Endometrium (tissue), 2 donors: ENCODE data around the gene CACUL1.

Source experiments
- FAIRE-seq: peaks from 2 replicates; lab custom pipeline; 2012; peaks lifted over from hg19 to GRCh38; lab: Jason Lieb, UNC
- donor health status: control.
- donor health status: control.

The CACUL1 gene

DNA sequence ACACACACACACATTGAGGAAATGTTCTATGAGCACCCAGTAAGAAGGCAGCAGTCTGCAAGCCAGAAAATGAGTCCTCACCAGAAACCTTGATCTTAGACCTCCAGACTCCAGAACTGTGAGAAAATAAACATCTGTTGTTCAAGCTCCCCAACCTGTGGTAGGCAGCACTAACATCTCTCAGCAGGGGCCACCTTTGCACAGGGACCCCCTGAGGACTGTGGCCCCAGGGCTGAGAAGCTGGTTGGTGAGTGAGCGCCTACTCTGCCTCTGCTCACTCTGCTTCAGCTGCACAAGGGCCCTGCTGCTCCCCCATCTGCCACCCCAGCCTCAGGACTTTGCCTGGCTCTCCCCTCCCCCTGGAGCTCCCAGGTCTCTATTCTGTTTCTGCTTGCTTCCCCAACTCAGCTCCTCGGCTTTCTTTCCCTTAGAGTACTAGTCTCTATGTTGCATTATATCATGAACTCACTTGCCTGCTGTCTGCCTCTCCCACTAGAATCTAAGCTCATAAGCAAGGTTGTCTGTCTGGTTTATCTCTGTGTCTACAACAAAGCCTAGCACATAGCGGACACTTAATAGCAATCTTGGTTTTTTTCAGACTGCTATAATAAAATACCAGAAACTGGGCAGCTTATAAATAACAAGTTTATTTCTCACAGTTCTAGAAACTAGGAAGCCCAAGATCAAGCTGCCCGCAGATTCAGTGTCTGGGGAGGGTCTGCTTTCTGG is 118.9 kb downstream of the CACUL1 start:
- FAIRE-seq: no peak

DNA sequence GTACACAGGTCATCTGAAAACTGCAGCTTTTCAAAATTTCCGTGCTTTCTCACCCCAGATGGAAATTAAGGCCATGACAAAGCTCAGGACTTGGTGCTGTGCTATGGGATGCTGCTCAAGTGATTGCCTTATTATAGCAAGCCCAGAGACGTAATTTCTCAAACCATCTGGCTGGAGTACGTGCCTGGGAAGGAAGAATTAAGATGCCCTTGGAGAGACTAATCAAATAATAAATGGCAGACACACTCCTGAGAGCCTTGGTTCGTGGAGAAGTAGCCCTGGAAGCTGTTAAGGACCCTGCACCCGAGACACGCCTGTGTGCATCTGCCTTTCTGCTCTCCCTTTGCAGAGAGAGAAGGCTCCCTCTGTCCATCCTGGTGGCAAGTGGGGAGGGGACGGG is 121.0 kb downstream of the CACUL1 start:
- FAIRE-seq: no peak

GRCh38 chr10:118629211-118629610 is 125.6 kb downstream of the CACUL1 start:
- FAIRE-seq: peak; percentile 99

- no peak for FAIRE-seq
Measured at GRCh38 chr10:118628397-118628796, 126.4 kb downstream of the CACUL1 start.

GRCh38 chr10:118626953-118627352 is 127.8 kb downstream of the CACUL1 start:
- FAIRE-seq: no peak
